Sigmoid colon (tissue), 7 donors: ENCODE measurements around the gene DCTN3. TPM values are rescaled to one million over a fixed set of nuclear protein-coding genes. Genes with fewer than 3 reads are reported as not detected.

Experiments used
- DNase-seq: peaks from one replicate; pipeline ENCODE4 v3.0.0-alpha.2; 2019
- H3K27ac ChIP-seq, 4 donors: fragments of 200-600 bp; sonication (generic); one replicate each; pipeline ENCODE4 v1.5.1; 2016 to 2019; ENCODE audit warnings: mild to moderate bottlenecking in 1 of 4
- H3K27me3 ChIP-seq, 3 donors: fragments of 200-600 bp; sonication (generic); one replicate each; pipeline ENCODE4 v1.5.1; 2019; ENCODE audit warnings: mild to moderate bottlenecking in 1 of 3
- H3K36me3 ChIP-seq, 4 donors: fragments of 200-600 bp; sonication (generic); one replicate each; pipeline ENCODE4 v1.5.1; 2016 to 2019
- H3K4me1 ChIP-seq, 4 donors: fragments of 200-600 bp; sonication (generic); one replicate each; pipeline ENCODE4 v1.5.1; 2017 to 2019
- H3K4me3 ChIP-seq, 4 donors: fragments of 200-600 bp; sonication (generic); one replicate each; pipeline ENCODE4 v1.5.1; 2017 to 2019; ENCODE audit warnings: mild to moderate bottlenecking in 2 of 4, moderate library complexity in 1 of 4
- H3K9me3 ChIP-seq, 4 donors: fragments of 200-600 bp in 3 of 4; sonication (generic) in 3 of 4; one replicate each; pipeline versions ENCODE4 v1.5.1 to v1.6.1; 2013 to 2019
- CTCF ChIP-seq, 4 experiments: fragments of 450-650 bp in 3 of 4; fragments of 200-600 bp in 1 of 4; IDR thresholded peaks; one replicate each; pipeline ENCODE4 v1.5.1; 2016 to 2019; ENCODE audit warnings: antibody characterized with exemption in 4 of 4, mild to moderate bottlenecking in 3 of 4, moderate library complexity in 2 of 4
- EP300 ChIP-seq, 4 donors: sonication (generic); formaldehyde crosslinking; IDR thresholded peaks; one replicate each; pipeline ENCODE4 v1.6.1; 2017; ENCODE audit warnings: antibody characterized with exemption in 4 of 4
- POLR2A ChIP-seq, 2 donors: fragments of 450-650 bp; IDR thresholded peaks; one replicate each; pipeline ENCODE4 v1.6.1; 2016; ENCODE audit warnings: antibody characterized with exemption in 2 of 2, mild to moderate bottlenecking in 2 of 2, moderate library complexity in 2 of 2
- POLR2AphosphoS5 ChIP-seq, 4 donors: sonication (generic); formaldehyde crosslinking; IDR thresholded peaks; one replicate each; pipeline ENCODE4 v1.6.1; 2017; ENCODE audit warnings: antibody characterized with exemption in 4 of 4
- WGBS, 2 donors: extraction: QIAGEN DNeasy Blood & Tissue Kit; methylation state at CpG; one replicate each; pipeline ENCODE4 v1.1.7; 2013; 5-methylcytosine and 5-hydroxymethylcytosine counted together
- intact Hi-C: fragments of 100-400 bp; cut with DNase I; formaldehyde crosslinking; loops from one replicate; pipeline ENCODE4 v1.15.1; 2023
- polyA plus RNA-seq, 3 donors: library from polyadenylated mRNA; stranded (reverse); fragments of 200-250 nt; gene quantifications; one replicate each; pipeline ENCODE4 v1.2.3, GENCODE V29; 2013
- total RNA-seq, 4 donors: library from RNA; depleted of rRNA; stranded (reverse); fragments of >200 nt; gene quantifications; one replicate each; pipeline ENCODE4 v1.1.0, GENCODE V29; 2016
- donor health status: healthy with polysubstance abuse.
- donor health status: Bipolar disorder and iron deficiency.
- donor health status: healthy.

Gene DCTN3
- total and polyA plus RNA-seq, 7 donors: 59.6 to 122 (median 90.7) TPM

- H3K27ac ChIP-seq: peak overlapping the region in 2 of 4 donors; percentile 9 to 57
- H3K4me1 ChIP-seq: peaks cover 0 to 20% (median 14%) of the 10 kb centered on the region in 4 donors
- DNase-seq: no peak
- H3K27me3 ChIP-seq: peaks cover 16 to 66% (median 43%) of the 10 kb centered on the region in 3 donors
- WGBS, 2 donors: 3 to 6% methylated on average over 62 of the region's 62 CpGs
- peak overlapping the region in 3 of 4 donors; percentile 25 to 44 (median 43) for H3K4me3 ChIP-seq
- H3K36me3 ChIP-seq: no peaks in the 10 kb centered on the region
- H3K9me3 ChIP-seq: no peaks in the 10 kb centered on the region
- intact Hi-C loops: no loop called here
- TF ChIP-seq EP300 (IDR thresholded peaks at IDR 0.05) (no peak), POLR2AphosphoS5 (IDR thresholded peaks at IDR 0.05) (no peak)
Measured at GRCh38 chr9:34577400-34578240, 42.7 kb downstream of the DCTN3 start.

- WGBS, 2 donors: 59 to 62% methylated on average over 14 of the region's 14 CpGs
- H3K27ac ChIP-seq: no peak overlapping the region
- H3K9me3 ChIP-seq: no peaks in the 10 kb centered on the region
- H3K4me3 ChIP-seq: no peak overlapping the region
- intact Hi-C loops: no loop called here
- TF ChIP-seq CTCF (IDR thresholded peaks at IDR 0.05) (no peak), POLR2AphosphoS5 (IDR thresholded peaks at IDR 0.05) (no peak), POLR2A (IDR thresholded peaks at IDR 0.05) (no peak), EP300 (IDR thresholded peaks at IDR 0.05) (no peak)
- H3K27me3 ChIP-seq: peaks cover 16 to 65% (median 43%) of the 10 kb centered on the region in 3 donors
- DNase-seq: no peak
- H3K36me3 ChIP-seq: no peaks in the 10 kb centered on the region
- peaks cover 0 to 20% (median 14%) of the 10 kb centered on the region in 4 donors for H3K4me1 ChIP-seq
Measured at GRCh38 chr9:34576597-34577399, 43.5 kb downstream of the DCTN3 start.

- peaks cover 16 to 64% (median 42%) of the 10 kb centered on the region in 3 donors for H3K27me3 ChIP-seq
- DNase-seq: no peak
- no peak overlapping the region for H3K27ac ChIP-seq
- peaks cover 0 to 22% (median 15%) of the 10 kb centered on the region in 4 donors for H3K4me1 ChIP-seq
- no peaks in the 10 kb centered on the region for H3K36me3 ChIP-seq
- no peaks in the 10 kb centered on the region for H3K9me3 ChIP-seq
- intact Hi-C loops: no loop called here
- WGBS, 2 donors: 20 to 58% methylated on average over 21 of the region's 21 CpGs
- TF ChIP-seq EP300 (IDR thresholded peaks at IDR 0.05): no peak
- TF ChIP-seq POLR2A (IDR thresholded peaks at IDR 0.05): no peak
- no peak for TF ChIP-seq POLR2AphosphoS5 (IDR thresholded peaks at IDR 0.05)
- no peak for TF ChIP-seq CTCF (IDR thresholded peaks at IDR 0.05)
- H3K4me3 ChIP-seq: no peak overlapping the region
Measured at GRCh38 chr9:34575862-34576596, 44.3 kb downstream of the DCTN3 start.

GRCh38 chr9:34575241-34575640 lies 45.1 kb downstream of the DCTN3 start:
- peaks cover 0 to 30% (median 19%) of the 10 kb centered on the region in 4 donors for H3K4me1 ChIP-seq
- no peak overlapping the region for H3K4me3 ChIP-seq
- H3K36me3 ChIP-seq: no peaks in the 10 kb centered on the region
- TF ChIP-seq CTCF (IDR thresholded peaks at IDR 0.05) (no peak), POLR2AphosphoS5 (IDR thresholded peaks at IDR 0.05) (no peak), EP300 (IDR thresholded peaks at IDR 0.05) (no peak), POLR2A (IDR thresholded peaks at IDR 0.05) (no peak)
- no peak for DNase-seq
- H3K27me3 ChIP-seq: peaks cover 16 to 56% (median 35%) of the 10 kb centered on the region in 3 donors
- no peaks in the 10 kb centered on the region for H3K9me3 ChIP-seq
- intact Hi-C loops: no loop called here
- WGBS, 2 donors: 44 to 57% methylated on average over 8 of the region's 8 CpGs
- no peak overlapping the region for H3K27ac ChIP-seq
